Neural progenitor cell (in vitro differentiated cells): Measurements from ENCODE around the gene DNAJC1.

Source experiments
- CTCF ChIP-seq: fragments of 200-600 bp; sonication (generic); IDR thresholded peaks from 2 replicates; pipeline ENCODE4 v1.5.1; 2017; ENCODE audit warnings: antibody characterized with exemption, mild to moderate bottlenecking
- EZH2 ChIP-seq: fragments of 200-600 bp; sonication (generic); IDR thresholded peaks from 2 replicates; pipeline ENCODE4 v1.6.1; 2017; ENCODE audit warnings: antibody characterized with exemption, mild to moderate bottlenecking, moderate library complexity

GRCh38 chr10:21797533-21797932 lies 206.0 kb downstream of the DNAJC1 start:
- no peak for TF ChIP-seq CTCF
- TF ChIP-seq EZH2: no peak
